Bladder microvascular endothelial cell (primary cell): ENCODE measurements around the gene TRIM6. TPM values are rescaled to one million over a fixed set of nuclear protein-coding genes. Genes with fewer than 3 reads are reported as not detected.

Source experiments
- total RNA-seq: library from RNA; depleted of rRNA; stranded (reverse); fragments of >200 nt; gene quantifications from 2 replicates; pipeline ENCODE4 v1.2.3, GENCODE V29; 2014

The TRIM6 gene
- total RNA-seq = 1.3 and 2.1 TPM in 2 replicates

DNA sequence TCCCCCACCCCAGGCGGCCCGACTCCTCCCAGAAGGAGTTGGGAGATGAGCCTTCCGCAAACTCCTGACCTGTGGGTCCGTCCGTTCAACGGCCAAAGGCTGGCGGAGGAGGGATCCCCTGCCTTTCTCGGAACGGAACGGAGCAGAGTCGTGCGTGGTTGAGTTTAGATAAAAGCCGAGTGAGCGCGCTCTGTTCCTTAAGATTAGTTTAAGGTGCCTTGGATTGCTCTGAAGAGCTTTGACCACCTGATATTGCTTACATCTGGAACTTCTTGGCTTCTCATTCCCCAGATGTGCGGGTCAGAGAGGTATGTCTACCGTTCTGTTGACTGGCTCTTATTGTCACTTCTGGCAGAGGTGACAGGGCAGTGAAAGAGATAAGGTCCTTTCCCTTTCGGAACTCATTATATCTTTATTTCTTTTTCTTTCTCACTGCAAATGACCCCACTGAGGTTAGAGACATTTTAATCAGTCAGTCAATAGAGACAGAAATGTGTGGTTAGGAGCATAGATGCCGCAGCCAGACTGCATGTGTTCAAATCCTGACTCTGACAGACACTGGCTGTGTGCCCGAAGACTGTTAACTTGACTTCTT, at the start of gene TRIM6:
TSS of gene TRIM6 (plus strand) at position 31 of the 595 bp plus-strand sequence. CDS start at position 292, 261 bp downstream.

DNA sequence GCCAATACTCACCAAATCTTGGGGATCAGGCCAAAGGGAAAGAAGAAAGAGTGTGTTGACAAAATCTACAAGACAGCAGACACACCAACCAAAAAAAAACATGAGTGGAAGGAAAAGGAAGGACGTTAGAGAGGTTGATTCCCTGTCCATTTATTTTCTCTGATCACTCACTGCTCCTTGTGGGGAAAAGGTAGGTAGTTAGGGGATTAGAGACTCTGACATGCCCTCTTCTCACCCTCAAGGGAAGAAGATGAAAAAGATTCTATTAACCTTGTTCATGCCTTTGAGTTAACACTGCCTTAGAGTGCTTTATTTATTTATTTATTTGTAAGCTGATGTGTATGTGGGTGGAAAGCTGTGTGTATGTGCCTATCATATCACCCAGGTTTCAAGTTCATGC, 48.0 kb upstream of the TRIM6 start, which contains the start of gene OR52H1:
TSS of gene OR52H1 (minus strand) at position 101 of the 400 bp plus-strand sequence. CDS start 3,035 bp downstream, outside the sequence.

DNA sequence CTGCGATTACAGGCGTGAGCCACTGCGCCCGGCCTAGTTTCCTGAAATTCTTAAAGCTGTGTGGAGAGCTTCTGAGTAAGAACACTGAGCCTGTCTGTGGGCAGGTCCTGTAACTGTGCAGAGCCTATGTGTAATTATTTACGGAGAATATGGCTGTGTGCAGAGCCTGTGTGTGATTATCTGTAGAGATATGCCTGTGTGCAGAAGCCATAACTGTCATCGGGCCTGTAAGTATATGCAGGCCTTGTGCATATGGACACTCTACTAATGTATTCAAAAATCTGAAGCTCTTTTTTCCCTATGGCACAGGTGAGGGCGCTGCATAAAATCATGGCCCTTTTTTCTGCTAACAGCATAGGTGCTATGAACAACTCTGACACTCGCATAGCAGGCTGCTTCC, 15.9 kb upstream of the TRIM6 start, which contains the start of gene OR52B6:
TSS of gene OR52B6 (plus strand) at position 301 of the 400 bp plus-strand sequence. CDS start at position 301, 0 bp downstream.

GRCh38 chr11:5624489-5625279, 28.2 kb downstream of the TRIM6 start, which contains the start of gene TRIM34:
TSS of gene TRIM34 (plus strand) at chr11:5625001. CDS start at chr11:5632332, 7,331 bp downstream.

Other genes with a start within 250 kb of the TRIM6 start
- gene OR51B6, start 245.1 kb upstream of the TRIM6 start, total RNA-seq = not detected in 2 replicates
- gene OR51M1, start 212.8 kb upstream of the TRIM6 start, total RNA-seq = not detected in 2 replicates
- gene OR51Q1, start 174.5 kb upstream of the TRIM6 start, total RNA-seq = not detected in 2 replicates
- gene OR51I1, start 155.1 kb upstream of the TRIM6 start, total RNA-seq = not detected in 2 replicates
- not detected in 2 replicates for gene OR51I2, start 147.3 kb upstream of the TRIM6 start, total RNA-seq
- not detected in 2 replicates for gene OR52D1, start 108.0 kb upstream of the TRIM6 start, total RNA-seq
- gene UBQLN3, start 86.7 kb upstream of the TRIM6 start, total RNA-seq = not detected in 2 replicates
- not detected in 2 replicates for gene UBQLNL, start 79.9 kb upstream of the TRIM6 start, total RNA-seq
- gene OR52H1, start 48.1 kb upstream of the TRIM6 start, total RNA-seq = 0.38 TPM in 1 of 2 replicates, not detected in the other
- gene OR52B6, start 15.8 kb upstream of the TRIM6 start, total RNA-seq = not detected in 2 replicates
- gene TRIM34, start 28.4 kb downstream of the TRIM6 start, total RNA-seq = 10.0 and 14.7 TPM in 2 replicates
- 48.6 and 116 TPM in 2 replicates for gene TRIM5, start 88.4 kb downstream of the TRIM6 start, total RNA-seq
- 96.0 and 226 TPM in 2 replicates for gene TRIM22, start 93.2 kb downstream of the TRIM6 start, total RNA-seq
- gene OR56B1, start 139.8 kb downstream of the TRIM6 start, total RNA-seq = not detected in 2 replicates
- gene OR52N4, start 157.6 kb downstream of the TRIM6 start, total RNA-seq = not detected in 2 replicates
- not detected in 2 replicates for gene OR52N5, start 186.7 kb downstream of the TRIM6 start, total RNA-seq
- gene OR52N1, start 194.6 kb downstream of the TRIM6 start, total RNA-seq = not detected in 2 replicates
- gene OR52N2, start 212.3 kb downstream of the TRIM6 start, total RNA-seq = not detected in 2 replicates
- not detected in 2 replicates for gene OR52E6, start 245.3 kb downstream of the TRIM6 start, total RNA-seq